ENCODE results near the gene CXCL5.

Gene CXCL5

GRCh38 chr4:74018116-74018515 lies 19.6 kb upstream of the CXCL5 start:
- H3K4me3 ChIP-seq (ENCODE audit: low read depth, low read length), result no peak overlapping the region
- no peak for TF ChIP-seq CTCF (conservative IDR thresholded peaks at IDR 0.05; ENCODE audit: low read depth, low read length)
- DNase-seq (ENCODE audit: low read depth), result no peak

GRCh38 chr4:74016068-74016467 lies 17.6 kb upstream of the CXCL5 start:
- no peak for TF ChIP-seq CTCF (conservative IDR thresholded peaks at IDR 0.05; ENCODE audit: low read depth, low read length)
- no peak overlapping the region for H3K4me3 ChIP-seq (ENCODE audit: low read depth, low read length)
- DNase-seq (ENCODE audit: low read depth), result peak; percentile 7

- no peak overlapping the region for H3K4me3 ChIP-seq (ENCODE audit: low read depth, low read length)
- DNase-seq (ENCODE audit: low read depth), result no peak
- no peak for TF ChIP-seq CTCF (conservative IDR thresholded peaks at IDR 0.05; ENCODE audit: low read depth, low read length)
Measured at GRCh38 chr4:74015126-74015780, 16.8 kb upstream of the CXCL5 start.

- peak; percentile 33 for DNase-seq (ENCODE audit: low read depth)
- H3K4me3 ChIP-seq (ENCODE audit: low read depth, low read length), result no peak overlapping the region
- no peak for TF ChIP-seq CTCF (conservative IDR thresholded peaks at IDR 0.05; ENCODE audit: low read depth, low read length)
Measured at GRCh38 chr4:74014332-74014731, 15.9 kb upstream of the CXCL5 start.

GRCh38 chr4:74013264-74013663 lies 14.8 kb upstream of the CXCL5 start:
- H3K4me3 ChIP-seq (ENCODE audit: low read depth, low read length), result no peak overlapping the region
- TF ChIP-seq CTCF (conservative IDR thresholded peaks at IDR 0.05; ENCODE audit: low read depth, low read length), result no peak
- no peak for DNase-seq (ENCODE audit: low read depth)

GRCh38 chr4:74012130-74012529 lies 13.7 kb upstream of the CXCL5 start:
- no peak overlapping the region for H3K4me3 ChIP-seq (ENCODE audit: low read depth, low read length)
- no peak for TF ChIP-seq CTCF (conservative IDR thresholded peaks at IDR 0.05; ENCODE audit: low read depth, low read length)
- no peak for DNase-seq (ENCODE audit: low read depth)

GRCh38 chr4:74009307-74009706 lies 10.8 kb upstream of the CXCL5 start:
- DNase-seq (ENCODE audit: low read depth), result no peak
- no peak overlapping the region for H3K4me3 ChIP-seq (ENCODE audit: low read depth, low read length)
- no peak for TF ChIP-seq CTCF (conservative IDR thresholded peaks at IDR 0.05; ENCODE audit: low read depth, low read length)

Data from choroid plexus epithelial cell (primary cell).